Measurements from ENCODE around the gene DNLZ. TPM values are rescaled to one million over a fixed set of nuclear protein-coding genes. Genes with fewer than 3 reads are reported as not detected.

Gene DNLZ
- total and polyA plus RNA-seq, 2 donors (not counting 1 experiment from before 2014, with no cell fraction given), result 7.4 to 14.2 TPM

- no peak for DNase-seq (ENCODE audit: low read depth in 2 of 2)
- H3K4me1 ChIP-seq (ENCODE audit: control insufficient read depth, extremely low read depth, insufficient read depth, low read length), result peaks cover 18% of the 10 kb centered on the region
- H3K36me3 ChIP-seq (ENCODE audit: control insufficient read depth, insufficient read depth, low read length), result peaks cover 11% of the 10 kb centered on the region
- H3K79me2 ChIP-seq (ENCODE audit: control insufficient read depth, insufficient read depth, low read length), result no peaks in the 10 kb centered on the region
- no peak overlapping the region for H3K27ac ChIP-seq (ENCODE audit: insufficient read depth, low read length)
- TF ChIP-seq CTCF (conservative IDR thresholded peaks at IDR 0.05 in 1 of 2, IDR thresholded peaks at IDR 0.05 in 1 of 2; ENCODE audit: low read depth in 1 of 2, low read length in 2 of 2) (no peak), EZH2 (IDR thresholded peaks at IDR 0.05; ENCODE audit: low read length, missing control alignments) (no peak)
- H4K20me1 ChIP-seq (ENCODE audit: control insufficient read depth, extremely low read depth, insufficient read depth, low read length), result no peaks in the 10 kb centered on the region
- no peaks in the 10 kb centered on the region for H3K9me3 ChIP-seq (ENCODE audit: control insufficient read depth, insufficient read depth, low read depth, low read length)
- no peaks in the 10 kb centered on the region for H3K27me3 ChIP-seq (ENCODE audit: control insufficient read depth, insufficient read depth, low read length)
- no peak overlapping the region for H3K4me3 ChIP-seq (replicated peaks in 1 of 4; ENCODE audit: control extremely low read depth in 1 of 4, insufficient read depth in 1 of 4, low read depth in 3 of 4, low read length in 4 of 4)
- no peak overlapping the region for H2AFZ ChIP-seq (ENCODE audit: low read length)
- no peak overlapping the region for H3K4me2 ChIP-seq (ENCODE audit: extremely low read depth, insufficient read depth, low read length)
- H3K9ac ChIP-seq (ENCODE audit: insufficient read depth, low read length), result no peak overlapping the region
Observed at GRCh38 chr9:136375096-136375495, 11.6 kb upstream of the DNLZ start.

- Histone ChIP-seq H3K9ac (ENCODE audit: insufficient read depth, low read length) (no peak overlapping the region), H3K79me2 (ENCODE audit: control insufficient read depth, insufficient read depth, low read length) (no peaks in the 10 kb centered on the region), H3K4me1 (ENCODE audit: control insufficient read depth, extremely low read depth, insufficient read depth, low read length) (peaks cover 18% of the 10 kb centered on the region), H3K27ac (ENCODE audit: insufficient read depth, low read length) (no peak overlapping the region), H2AFZ (ENCODE audit: low read length) (no peak overlapping the region), H4K20me1 (ENCODE audit: control insufficient read depth, extremely low read depth, insufficient read depth, low read length) (no peaks in the 10 kb centered on the region), H3K9me3 (ENCODE audit: control insufficient read depth, insufficient read depth, low read depth, low read length) (no peaks in the 10 kb centered on the region), H3K27me3 (ENCODE audit: control insufficient read depth, insufficient read depth, low read length) (no peaks in the 10 kb centered on the region), H3K4me2 (ENCODE audit: extremely low read depth, insufficient read depth, low read length) (no peak overlapping the region), H3K4me3 (replicated peaks in 1 of 4; ENCODE audit: control extremely low read depth in 1 of 4, insufficient read depth in 1 of 4, low read depth in 3 of 4, low read length in 4 of 4) (no peak overlapping the region), H3K36me3 (ENCODE audit: control insufficient read depth, insufficient read depth, low read length) (peaks cover 9% of the 10 kb centered on the region)
- TF ChIP-seq EZH2 (IDR thresholded peaks at IDR 0.05; ENCODE audit: low read length, missing control alignments) (no peak), CTCF (conservative IDR thresholded peaks at IDR 0.05 in 1 of 2, IDR thresholded peaks at IDR 0.05 in 1 of 2; ENCODE audit: low read depth in 1 of 2, low read length in 2 of 2) (no peak)
- no peak for DNase-seq (ENCODE audit: low read depth in 2 of 2)
Observed at GRCh38 chr9:136374183-136374575, 10.6 kb upstream of the DNLZ start.

- Histone ChIP-seq H3K4me1 (ENCODE audit: control insufficient read depth, extremely low read depth, insufficient read depth, low read length) (peaks cover 18% of the 10 kb centered on the region), H4K20me1 (ENCODE audit: control insufficient read depth, extremely low read depth, insufficient read depth, low read length) (no peaks in the 10 kb centered on the region), H3K27me3 (ENCODE audit: control insufficient read depth, insufficient read depth, low read length) (no peaks in the 10 kb centered on the region), H3K79me2 (ENCODE audit: control insufficient read depth, insufficient read depth, low read length) (no peaks in the 10 kb centered on the region), H2AFZ (ENCODE audit: low read length) (peak within 1 kb of the TSS; percentile 4), H3K36me3 (ENCODE audit: control insufficient read depth, insufficient read depth, low read length) (peaks cover 7% of the 10 kb centered on the region), H3K9me3 (ENCODE audit: control insufficient read depth, insufficient read depth, low read depth, low read length) (no peaks in the 10 kb centered on the region), H3K9ac (ENCODE audit: insufficient read depth, low read length) (peak within 1 kb of the TSS; percentile 48), H3K4me2 (ENCODE audit: extremely low read depth, insufficient read depth, low read length) (peak within 1 kb of the TSS; percentile 48), H3K4me3 (replicated peaks in 1 of 4; ENCODE audit: control extremely low read depth in 1 of 4, insufficient read depth in 1 of 4, low read depth in 3 of 4, low read length in 4 of 4) (no peak within 1 kb of the TSS), H3K27ac (ENCODE audit: insufficient read depth, low read length) (peak within 1 kb of the TSS; percentile 30)
- no peak for TF ChIP-seq CTCF (conservative IDR thresholded peaks at IDR 0.05 in 1 of 2, IDR thresholded peaks at IDR 0.05 in 1 of 2; ENCODE audit: low read depth in 1 of 2, low read length in 2 of 2)
- TF ChIP-seq EZH2 (IDR thresholded peaks at IDR 0.05; ENCODE audit: low read length, missing control alignments), result no peak
- no peak for DNase-seq (ENCODE audit: low read depth in 2 of 2)
Observed at GRCh38 chr9:136373300-136374182, 10.0 kb upstream of the DNLZ start, which contains the start of gene CARD9. Gene CARD9 (minus strand): TSS chr9:136373669. CDS start chr9:136372078, 1,591 bp downstream.

All from fibroblast of lung (primary cell).